Adrenal gland (tissue), 12 donors: ENCODE measurements around the gene RIMS3. TPM values are rescaled to one million over a fixed set of nuclear protein-coding genes. Genes with fewer than 3 reads are reported as not detected.

Experiments
- DNase-seq, 7 donors: peaks; one replicate each; pipeline ENCODE4 v3.0.0-alpha.2; 2019 to 2020
- H3K27ac ChIP-seq, 5 donors: fragments of 200-600 bp; sonication (generic) in 4 of 5; 1 replicate in 3 of 5; 2 replicates in 2 of 5; pipeline versions ENCODE4 v1.5.1 to v1.8.0; 2016 to 2020; ENCODE audit warnings: mild to moderate bottlenecking in 1 of 5
- H3K27me3 ChIP-seq: fragments of 200-600 bp; 2 replicates; pipeline ENCODE4 v1.8.0; 2021
- H3K36me3 ChIP-seq, 2 donors: fragments of 200-600 bp; replicated peaks in 1 of 2; 1 replicate in 1 of 2; 2 replicates in 1 of 2; pipeline versions ENCODE4 v1.5.1 to v1.8.0; 2018 to 2022
- H3K4me1 ChIP-seq, 2 donors: fragments of 200-600 bp; replicated peaks in 1 of 2; 1 replicate in 1 of 2; 2 replicates in 1 of 2; pipeline versions ENCODE4 v1.5.1 to v1.8.0; 2018 to 2021
- H3K4me3 ChIP-seq, 4 donors: fragments of 200-600 bp; sonication (generic) in 3 of 4; one replicate each; pipeline ENCODE4 v1.5.1; 2016 to 2018
- H3K9me3 ChIP-seq, 3 donors: fragments of 200-600 bp; sonication (generic) in 1 of 3; replicated peaks in 1 of 3; 1 replicate in 2 of 3; 2 replicates in 1 of 3; pipeline versions ENCODE4 v1.5.1 to v1.8.0; 2016 to 2021
- POLR2A ChIP-seq, 2 donors: fragments of 450-650 bp; IDR thresholded peaks; one replicate each; pipeline ENCODE4 v1.6.1; 2017; ENCODE audit warnings: antibody characterized with exemption in 2 of 2, mild to moderate bottlenecking in 2 of 2, moderate library complexity in 1 of 2
- WGBS, 4 donors: extraction: QIAGEN DNeasy Blood & Tissue Kit in 2 of 4; methylation state at CpG; one replicate each; pipeline versions ENCODE4 v1.1.5 to v1.1.7; 2013 to 2017; 5-methylcytosine and 5-hydroxymethylcytosine counted together
- intact Hi-C, 2 donors: fragments of 100-400 bp; cut with DNase I; formaldehyde crosslinking; loops; one replicate each; pipeline versions ENCODE4 v1.14.1 to v1.15.0; 2022 to 2023
- polyA plus RNA-seq, 3 donors: library from polyadenylated mRNA; stranded (reverse); fragments of 200-250 nt in 2 of 3; fragments of 350-450 nt in 1 of 3; fragmentation: Illumina TruSeq in 1 of 3; extraction: RNeasy Lipid Tissue Mini Kit (QIAGEN cat#74804) in 1 of 3; gene quantifications; one replicate each; pipeline ENCODE4 v1.2.3, GENCODE V29; 2013 to 2014
- total RNA-seq, 9 donors: library from RNA; depleted of rRNA in 4 of 9; stranded (reverse); fragments of >200 nt in 4 of 9; fragments of 120-200 nt in 1 of 9; fragmentation: NEBNext Ultra II Directional in 1 of 9; extraction: Animal tissue kit (Norgen Biotek cat#: 25700) in 1 of 9; gene quantifications; one replicate each; pipeline versions ENCODE4 v1.1.0 to v1.2.4, GENCODE V29; 2013 to 2023
- TF ChIP-seq, protein P1 (sequence below), 6 experiments: fragments of 450-650 bp in 4 of 6; fragments of 200-600 bp in 2 of 6; sonication (generic) in 1 of 6; IDR thresholded peaks; 1 replicate in 5 of 6; 2 replicates in 1 of 6; pipeline versions ENCODE4 v1.5.1 to v1.8.0; 2016 to 2021; ENCODE audit warnings: antibody characterized with exemption in 6 of 6, mild to moderate bottlenecking in 2 of 6, moderate library complexity in 1 of 6
- donor health status: healthy with polysubstance abuse.
- donor health status: Bipolar disorder and iron deficiency.
- donor health status: DM: yes; HTN: yes; CAD: no.
- donor health status: DM: no; HTN: no; CAD: no.
- donor health status: DM: no; HTN: no; CAD: no.
- donor health status: DM: yes; HTN: yes; CAD: no.

Gene RIMS3
- total and polyA plus RNA-seq, 12 donors = 0.84 to 10.3 (median 3.5) TPM

DNA sequence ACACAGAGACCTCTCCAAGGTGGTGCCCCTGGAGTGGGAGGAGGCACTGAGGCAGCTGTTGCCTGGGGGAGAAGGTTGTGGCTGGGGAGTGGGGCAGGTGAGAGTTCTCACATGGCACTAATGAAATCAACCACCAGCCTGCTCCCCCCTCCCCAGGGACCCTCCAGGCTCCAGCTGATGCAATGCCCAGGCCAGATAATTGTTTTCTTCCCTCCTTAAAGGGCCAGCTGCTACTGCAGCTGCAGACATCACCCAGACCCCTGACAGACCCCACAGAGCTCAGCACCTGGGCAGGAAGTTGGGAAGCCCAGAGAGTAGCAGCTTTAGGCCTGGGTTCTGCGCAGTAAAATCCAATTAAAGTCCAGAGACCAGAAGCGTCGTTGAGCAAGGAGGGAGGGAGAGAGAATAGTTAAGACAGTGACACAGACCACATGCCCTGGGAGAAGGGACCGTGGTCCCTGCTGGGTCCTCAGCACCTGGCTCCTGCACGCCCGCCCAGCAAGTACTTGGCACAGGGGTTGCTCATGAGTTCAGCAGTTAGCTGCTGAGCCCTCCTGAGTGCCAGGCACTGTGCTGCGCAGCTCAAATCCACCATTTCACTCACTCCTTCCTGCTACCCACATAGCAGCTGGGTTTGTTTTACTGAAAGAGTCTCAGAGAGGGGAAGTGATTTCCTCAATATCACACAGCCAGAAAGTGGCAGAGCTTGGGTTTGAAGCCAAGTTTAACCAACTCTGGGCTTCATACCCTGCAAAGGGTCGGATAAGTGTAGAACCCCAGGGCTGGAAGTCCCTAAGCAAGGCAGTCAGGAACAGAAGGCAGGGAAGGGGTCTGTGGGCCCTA is 1.9 kb downstream of the RIMS3 start:
- H3K27ac ChIP-seq = peak overlapping the region in 1 of 5 donors; percentile 57
- H3K27me3 ChIP-seq = no peaks in the 10 kb centered on the region
- H3K4me1 ChIP-seq = peaks cover 8 to 9% of the 10 kb centered on the region in 2 donors
- TF ChIP-seq, protein P1, sequence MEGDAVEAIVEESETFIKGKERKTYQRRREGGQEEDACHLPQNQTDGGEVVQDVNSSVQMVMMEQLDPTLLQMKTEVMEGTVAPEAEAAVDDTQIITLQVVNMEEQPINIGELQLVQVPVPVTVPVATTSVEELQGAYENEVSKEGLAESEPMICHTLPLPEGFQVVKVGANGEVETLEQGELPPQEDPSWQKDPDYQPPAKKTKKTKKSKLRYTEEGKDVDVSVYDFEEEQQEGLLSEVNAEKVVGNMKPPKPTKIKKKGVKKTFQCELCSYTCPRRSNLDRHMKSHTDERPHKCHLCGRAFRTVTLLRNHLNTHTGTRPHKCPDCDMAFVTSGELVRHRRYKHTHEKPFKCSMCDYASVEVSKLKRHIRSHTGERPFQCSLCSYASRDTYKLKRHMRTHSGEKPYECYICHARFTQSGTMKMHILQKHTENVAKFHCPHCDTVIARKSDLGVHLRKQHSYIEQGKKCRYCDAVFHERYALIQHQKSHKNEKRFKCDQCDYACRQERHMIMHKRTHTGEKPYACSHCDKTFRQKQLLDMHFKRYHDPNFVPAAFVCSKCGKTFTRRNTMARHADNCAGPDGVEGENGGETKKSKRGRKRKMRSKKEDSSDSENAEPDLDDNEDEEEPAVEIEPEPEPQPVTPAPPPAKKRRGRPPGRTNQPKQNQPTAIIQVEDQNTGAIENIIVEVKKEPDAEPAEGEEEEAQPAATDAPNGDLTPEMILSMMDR (IDR thresholded peaks at IDR 0.05) = no peak
- TF ChIP-seq POLR2A (IDR thresholded peaks at IDR 0.05) = no peak
- 58 to 67% (median 65%) methylated on average over 5 to 8 of the region's 8 CpGs for WGBS, 4 donors
- no peaks in the 10 kb centered on the region for H3K9me3 ChIP-seq
- no peak overlapping the region for H3K4me3 ChIP-seq
- DNase-seq = no peak
- intact Hi-C loops = loop anchor here in 1 of 2 donors (10.0 kb wide), 1 partner anchor 49 kb away; no protein-coding TSS in a partner anchor
- no peaks in the 10 kb centered on the region for H3K36me3 ChIP-seq

DNA sequence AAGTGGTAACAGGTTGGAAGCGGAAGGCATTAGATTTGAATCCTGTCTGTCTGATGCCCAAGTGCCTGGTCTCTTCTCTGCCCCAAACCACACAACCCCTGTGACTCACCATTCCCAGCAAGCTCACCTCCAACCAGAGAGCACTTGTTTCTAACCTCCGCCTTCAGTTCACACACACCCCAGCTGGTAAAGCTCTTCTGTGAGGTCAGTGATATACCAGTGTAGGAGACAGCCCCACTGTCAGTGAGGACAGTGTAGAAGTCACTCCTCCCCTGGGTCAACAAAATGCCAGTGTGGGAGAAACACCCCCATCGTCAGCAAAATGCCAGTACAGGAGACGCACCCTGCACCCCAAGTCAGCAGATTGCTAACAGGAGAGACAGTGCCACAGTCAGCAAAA is 2.6 kb downstream of the RIMS3 start:
- intact Hi-C loops = loop anchor here in 1 of 2 donors (10.0 kb wide), 1 partner anchor 48 kb away; no protein-coding TSS in a partner anchor
- peaks cover 7 to 8% of the 10 kb centered on the region in 2 donors for H3K4me1 ChIP-seq
- no peaks in the 10 kb centered on the region for H3K27me3 ChIP-seq
- H3K36me3 ChIP-seq = no peaks in the 10 kb centered on the region
- H3K9me3 ChIP-seq = no peaks in the 10 kb centered on the region
- DNase-seq = peak in 1 of 7 donors; percentile 7
- WGBS, 4 donors = 74 to 100% (median 82%) methylated on average over 1 to 4 of the region's 4 CpGs
- H3K4me3 ChIP-seq = no peak overlapping the region
- peak overlapping the region in 1 of 5 donors; percentile 57 for H3K27ac ChIP-seq
- TF ChIP-seq POLR2A (IDR thresholded peaks at IDR 0.05) = no peak
- TF ChIP-seq, protein P1 (IDR thresholded peaks at IDR 0.05) = no peak

DNA sequence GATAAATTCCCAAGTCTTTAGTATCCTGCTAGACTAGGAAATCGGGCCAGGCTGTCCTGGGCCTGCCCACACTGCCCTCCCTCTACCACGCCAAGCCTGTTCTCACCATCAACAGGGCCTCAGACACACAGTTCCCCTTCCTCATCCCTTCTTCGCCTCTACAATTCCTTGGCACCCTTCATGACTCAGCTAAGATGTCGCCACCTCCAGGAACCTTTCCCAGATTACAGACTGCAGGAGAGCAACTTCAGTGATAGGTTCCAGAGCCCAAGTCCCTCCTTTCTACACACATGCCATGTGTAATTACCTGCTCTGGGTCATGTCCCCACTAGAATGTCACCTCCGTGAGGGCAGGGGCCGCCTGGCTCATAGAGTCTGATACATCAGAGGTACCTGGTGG is 3.3 kb downstream of the RIMS3 start:
- Histone ChIP-seq H3K9me3 (no peaks in the 10 kb centered on the region), H3K36me3 (no peaks in the 10 kb centered on the region), H3K27ac (no peak overlapping the region), H3K4me3 (no peak overlapping the region), H3K27me3 (no peaks in the 10 kb centered on the region), H3K4me1 (peaks cover 7 to 8% of the 10 kb centered on the region in 2 donors)
- DNase-seq = no peak
- TF ChIP-seq POLR2A (IDR thresholded peaks at IDR 0.05) = no peak
- TF ChIP-seq, protein P1 (IDR thresholded peaks at IDR 0.05) = no peak
- intact Hi-C loops = loop anchor here in 1 of 2 donors (10.0 kb wide), 1 partner anchor 47 kb away; no protein-coding TSS in a partner anchor
- 67 to 83% (median 77%) methylated on average over 6 of the region's 6 CpGs for WGBS, 4 donors

DNA sequence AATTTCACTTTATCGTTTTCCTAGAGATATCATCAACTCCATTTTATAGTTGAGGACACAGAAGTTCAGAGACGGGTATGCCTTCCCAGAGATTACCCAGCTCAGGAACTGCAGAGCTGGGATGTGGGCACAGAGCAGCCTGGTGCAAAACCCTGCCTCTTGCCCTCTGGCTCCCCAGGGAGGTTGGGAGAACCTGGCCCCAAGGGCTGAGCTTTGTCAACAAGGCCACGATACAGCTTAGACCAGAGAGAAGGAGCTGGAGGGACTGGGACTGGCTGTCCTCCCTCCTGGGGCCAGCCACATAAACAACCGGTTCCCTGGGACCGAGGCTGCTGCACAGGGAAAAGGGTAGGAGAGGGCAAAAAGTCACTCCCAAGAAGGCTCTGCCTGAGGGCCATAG is 3.8 kb downstream of the RIMS3 start:
- no peak for DNase-seq
- H3K4me3 ChIP-seq = no peak overlapping the region
- H3K9me3 ChIP-seq = no peaks in the 10 kb centered on the region
- peaks cover 7 to 8% of the 10 kb centered on the region in 2 donors for H3K4me1 ChIP-seq
- WGBS, 4 donors = 79 to 86% (median 82%) methylated on average over 2 to 5 of the region's 5 CpGs
- TF ChIP-seq, protein P1 (IDR thresholded peaks at IDR 0.05) = no peak
- no peak for TF ChIP-seq POLR2A (IDR thresholded peaks at IDR 0.05)
- no peaks in the 10 kb centered on the region for H3K36me3 ChIP-seq
- intact Hi-C loops = loop anchor here in 1 of 2 donors (10.0 kb wide), 1 partner anchor 47 kb away; no protein-coding TSS in a partner anchor
- H3K27ac ChIP-seq = no peak overlapping the region
- no peaks in the 10 kb centered on the region for H3K27me3 ChIP-seq
